Measurements from ENCODE around the gene TAS2R9.

GRCh38 chr12:10826258-10826657 lies 16.3 kb upstream of the TAS2R9 start, which contains the start of gene TAS2R10:
- no peak for TF ChIP-seq CEBPB (IDR thresholded peaks at IDR 0.05)
- TF ChIP-seq YY1 (IDR thresholded peaks at IDR 0.05; ENCODE audit: low read depth), result no peak
- no peak for TF ChIP-seq EP300 (IDR thresholded peaks at IDR 0.05; ENCODE audit: borderline replicate concordance)
- TF ChIP-seq FOXM1 (IDR thresholded peaks at IDR 0.05; ENCODE audit: borderline replicate concordance, low read depth), result no peak
- no peak for TF ChIP-seq EGR1 (IDR thresholded peaks at IDR 0.05)
- no peak for TF ChIP-seq MAX (IDR thresholded peaks at IDR 0.05)
- TF ChIP-seq TAF1 (IDR thresholded peaks at IDR 0.05; ENCODE audit: low read depth), result no peak
- TF ChIP-seq REST (IDR thresholded peaks at IDR 0.05; ENCODE audit: low read depth), result no peak
- no peak for TF ChIP-seq USF1 (IDR thresholded peaks at IDR 0.05)
- TF ChIP-seq CREB1 (IDR thresholded peaks at IDR 0.05; ENCODE audit: low read depth), result no peak

Measured in Ishikawa (cell line).